Keratinocyte (primary cell): ENCODE data around the gene CLPTM1L.
"Not testable (repeated sequence)": the region's sequence is repeated elsewhere in the genome, so short reads cannot be mapped to it uniquely, and the experiment has no call there.

ENCODE experiments used
- CTCF ChIP-seq, 3 experiments: IDR thresholded peaks in 1 of 3; conservative IDR thresholded peaks in 1 of 3; optimal IDR thresholded peaks in 1 of 3; 2 replicates in 2 of 3; 3 replicates in 1 of 3; pipeline versions ENCODE3 to v1.5.1; 2011; ENCODE audit warnings: low read length in 3 of 3, mild to moderate bottlenecking in 3 of 3, moderate library complexity in 2 of 3, control low read depth in 1 of 3, inconsistent platforms in 1 of 3; ENCODE audit not compliant: insufficient read depth in 2 of 3; ENCODE audit errors: extremely low read depth in 1 of 3
- EZH2 ChIP-seq: IDR thresholded peaks from one replicate; pipeline ENCODE4 v1.6.1; 2012; ENCODE audit warnings: inconsistent platforms, mild to moderate bottlenecking, low read length, moderate library complexity

- TF ChIP-seq CTCF (optimal IDR thresholded peaks at IDR 0.05 in 1 of 3, IDR thresholded peaks at IDR 0.05 in 1 of 3, conservative IDR thresholded peaks at IDR 0.05 in 1 of 3; ENCODE audit: extremely low read depth in 1 of 3, insufficient read depth in 2 of 3, low read length in 3 of 3); EZH2: not testable (repeated sequence)
These were observed 53.9 kb downstream of the CLPTM1L start for GRCh38 chr5:1290956-1291355.
